Endothelial cell of umbilical vein (primary cell): ENCODE results near the gene GAN. TPM values are rescaled to one million over a fixed set of nuclear protein-coding genes. Genes with fewer than 3 reads are reported as not detected.

Experiments
- BruUV-seq: library from RNA; stranded (reverse); fragments of 400-500 nt; replicated peaks from 2 replicates; lab custom pipeline; 2021; lab: Mats Ljungman, UMichigan
- CTCF ChIA-PET: fragments of 300-600, 350-600 bp; sonication (Branson Sonifier 250); formaldehyde crosslinking; loops from one replicate; lab custom pipeline; 2021; ENCODE audit warnings: antibody characterized with exemption, inconsistent platforms; lab: Charles Lee
- POLR2A ChIA-PET: fragments of 300-600, 350-600 bp; sonication (Branson Sonifier 250); formaldehyde crosslinking; loops from one replicate; lab custom pipeline; 2021; ENCODE audit warnings: antibody characterized with exemption, inconsistent platforms; lab: Charles Lee
- DNase-seq: peaks from one replicate; pipeline ENCODE4 v3.0.0-alpha.2; 2011; ENCODE audit warnings: low read depth, low spot score
- FAIRE-seq: peaks from 2 replicates; lab custom pipeline; 2011; peaks lifted over from hg19 to GRCh38; lab: Jason Lieb, UNC
- H2AFZ ChIP-seq: 2 replicates; pipeline ENCODE4 v1.6.0; 2012; ENCODE audit warnings: low read depth, low read length, control low read depth, inconsistent platforms
- H3K27ac ChIP-seq: 2 replicates; pipeline ENCODE4 v1.5.1; 2011; ENCODE audit warnings: low read depth, mild to moderate bottlenecking, control low read depth, low read length, moderate library complexity; ENCODE audit not compliant: insufficient read depth
- H3K27me3 ChIP-seq, 2 experiments: 2 replicates each; pipeline versions ENCODE4 v1.6.0 to v1.6.1; 2011; ENCODE audit warnings: low read length in 2 of 2, mixed read lengths in 1 of 2; ENCODE audit not compliant: control insufficient read depth in 2 of 2, insufficient read depth in 2 of 2
- H3K36me3 ChIP-seq, 2 experiments: 2 replicates in 1 of 2; 3 replicates in 1 of 2; pipeline ENCODE4 v1.5.1; 2011; ENCODE audit warnings: low read length in 2 of 2, mild to moderate bottlenecking in 1 of 2, moderate library complexity in 1 of 2; ENCODE audit not compliant: control insufficient read depth in 2 of 2, insufficient read depth in 2 of 2; ENCODE audit errors: extremely low read depth in 1 of 2
- H3K4me1 ChIP-seq: 3 replicates; pipeline ENCODE4 v1.5.1; 2011; ENCODE audit warnings: mild to moderate bottlenecking, low read length; ENCODE audit not compliant: control insufficient read depth, insufficient read depth; ENCODE audit errors: extremely low read depth
- H3K4me2 ChIP-seq: 2 replicates; pipeline ENCODE4 v1.6.1; 2011; ENCODE audit warnings: low read length, control low read depth, mixed read lengths; ENCODE audit not compliant: insufficient read depth
- H3K4me3 ChIP-seq, 3 experiments: fragments of 200-600 bp in 1 of 3; sonication (generic), shearing (Covaris generic) in 1 of 3; replicated peaks in 1 of 3; 2 replicates each; pipeline ENCODE4 v1.5.1; 2011 to 2016; ENCODE audit warnings: control low read depth in 3 of 3, low read length in 3 of 3, mild to moderate bottlenecking in 2 of 3, inconsistent platforms in 1 of 3, low read depth in 1 of 3, moderate library complexity in 1 of 3; ENCODE audit not compliant: insufficient read depth in 1 of 3
- H3K79me2 ChIP-seq: 2 replicates; pipeline ENCODE4 v1.6.0; 2012; ENCODE audit warnings: low read length, inconsistent platforms; ENCODE audit not compliant: control insufficient read depth, insufficient read depth
- H3K9ac ChIP-seq: replicated peaks from 2 replicates; pipeline ENCODE3; 2011; ENCODE audit warnings: low read length, control low read depth; ENCODE audit not compliant: insufficient read depth; ENCODE audit errors: extremely low read depth
- H3K9me1 ChIP-seq: replicated peaks from 3 replicates; pipeline ENCODE4 v1.6.0; 2011; ENCODE audit warnings: mild to moderate bottlenecking, low read length; ENCODE audit not compliant: control insufficient read depth, insufficient read depth; ENCODE audit errors: extremely low read depth
- H3K9me3 ChIP-seq: replicated peaks from 2 replicates; pipeline ENCODE4 v1.5.1; 2012; ENCODE audit warnings: low read length, inconsistent platforms; ENCODE audit not compliant: control insufficient read depth, insufficient read depth
- H4K20me1 ChIP-seq: replicated peaks from 2 replicates; pipeline ENCODE3; 2011; ENCODE audit warnings: mild to moderate bottlenecking, low read length; ENCODE audit not compliant: control insufficient read depth, insufficient read depth; ENCODE audit errors: extremely low read depth
- CTCF ChIP-seq, 2 donors: IDR thresholded peaks; 1 replicate in 1 of 2; 2 replicates in 1 of 2; pipeline ENCODE4 v1.5.1; 2011; ENCODE audit warnings: low read length in 2 of 2, mild to moderate bottlenecking in 2 of 2, moderate library complexity in 2 of 2, control low read depth in 1 of 2, inconsistent platforms in 1 of 2, low read depth in 1 of 2; ENCODE audit not compliant: insufficient read depth in 1 of 2; ENCODE audit errors: extremely low read depth in 1 of 2
- EZH2 ChIP-seq: IDR thresholded peaks from 2 replicates; pipeline ENCODE4 v1.6.1; 2012; ENCODE audit warnings: borderline replicate concordance, low read depth, mild to moderate bottlenecking, moderate library complexity, low read length, inconsistent platforms; ENCODE audit not compliant: severe bottlenecking
- FOS ChIP-seq: IDR thresholded peaks from 2 replicates; pipeline ENCODE4 v1.6.1; 2011; ENCODE audit warnings: mild to moderate bottlenecking, low read length, moderate library complexity, borderline replicate concordance; ENCODE audit not compliant: insufficient read depth
- GATA2 ChIP-seq: IDR thresholded peaks from 2 replicates; pipeline ENCODE4 v1.7.0; 2011; ENCODE audit warnings: low read depth, mild to moderate bottlenecking, moderate library complexity, mixed read lengths, low read length; ENCODE audit not compliant: insufficient read length, insufficient read depth
- JUN ChIP-seq: IDR thresholded peaks from 2 replicates; pipeline ENCODE4 v1.6.1; 2011; ENCODE audit warnings: borderline replicate concordance, low read depth; ENCODE audit not compliant: insufficient read length, insufficient read depth
- MAX ChIP-seq: IDR thresholded peaks from 2 replicates; pipeline ENCODE4 v1.6.1; 2011; ENCODE audit not compliant: insufficient read depth, insufficient read length
- MYC ChIP-seq: IDR thresholded peaks from one replicate; pipeline ENCODE4 v1.6.1; 2011; ENCODE audit warnings: mild to moderate bottlenecking, low read depth, low read length
- POLR2A ChIP-seq: IDR thresholded peaks from 2 replicates; pipeline ENCODE4 v1.6.1; 2012; ENCODE audit warnings: low read depth, mild to moderate bottlenecking, control low read depth, low read length
- POLR2AphosphoS5 ChIP-seq: IDR thresholded peaks from 2 replicates; pipeline ENCODE4 v1.6.1; 2012; ENCODE audit warnings: low read depth, mild to moderate bottlenecking, control low read depth, low read length, moderate library complexity; ENCODE audit not compliant: insufficient read depth
- dilution Hi-C: fragments of 300-500 bp; cut with MboI; formaldehyde crosslinking; loops from one replicate; pipeline ENCODE4 v1.15.0; 2019; ENCODE audit warnings: low sequenced_read_pairs; ENCODE audit not compliant: extremely low pct_ligation_motif_present
- intact Hi-C: fragments of 100-400 bp; cut with micrococcal nuclease; formaldehyde crosslinking; loops from one replicate; pipeline ENCODE4 v1.10.0; 2022
- polyA plus RNA-seq, 4 experiments: library from polyadenylated mRNA; depleted of rRNA in 3 of 4; stranded (reverse) in 3 of 4; unstranded in 1 of 4; fragments of >200 nt; gene quantifications; 2 replicates each; pipeline versions ENCODE4 v1.2.1 to v1.2.3, GENCODE V29; 2011 to 2012; ENCODE audit warnings: missing spikeins in 1 of 4
- total RNA-seq: library from RNA; stranded (reverse); gene quantifications from 2 replicates; pipeline ENCODE4 v1.2.3, GENCODE V29; 2021

The GAN gene
- total and polyA plus RNA-seq, 2 donors (not counting 3 experiments of a cell fraction or from before 2014, with no cell fraction given), result 1.8 to 11.1 TPM

GRCh38 chr16:81268509-81268908, 46.3 kb upstream of the GAN start:
- dilution Hi-C loops, result no loop called here
- Histone ChIP-seq H3K27ac (no peak overlapping the region), H3K79me2 (no peaks in the 10 kb centered on the region), H3K36me3 (no peaks in the 10 kb centered on the region), H3K27me3 (no peaks in the 10 kb centered on the region), H3K9ac (no peak overlapping the region), H3K9me1 (no peaks in the 10 kb centered on the region), H3K4me1 (no peaks in the 10 kb centered on the region), H4K20me1 (no peaks in the 10 kb centered on the region), H2AFZ (no peak overlapping the region), H3K4me3 (no peak overlapping the region), H3K4me2 (no peak overlapping the region), H3K9me3 (no peaks in the 10 kb centered on the region)
- ChIA-PET CTCF (no interaction called here), POLR2A (no interaction called here)
- BruUV-seq, result no TSS peak
- FAIRE-seq, result no peak
- DNase-seq, result no peak
- intact Hi-C loops, result no loop called here
- TF ChIP-seq JUN (no peak), GATA2 (no peak), MYC (no peak), POLR2AphosphoS5 (no peak), EZH2 (no peak), CTCF (IDR thresholded peaks at IDR 0.05; ENCODE audit: extremely low read depth in 1 of 2, insufficient read depth in 1 of 2, low read depth in 1 of 2, low read length in 2 of 2) (no peak), FOS (no peak), MAX (no peak), POLR2A (no peak)
